BJ (cell line): Measurements from ENCODE around the gene AGAP9. TPM values are rescaled to one million over a fixed set of nuclear protein-coding genes. Genes with fewer than 3 reads are reported as not detected.
"Not testable (repeated sequence)": the region's sequence is repeated elsewhere in the genome, so short reads cannot be mapped to it uniquely, and the experiment has no call there.

Experiments
- CTCF ChIA-PET: fragments of 350-600 bp; formaldehyde crosslinking; extraction: SDS; loops from one replicate; lab custom pipeline; 2021; ENCODE audit warnings: antibody characterized with exemption, inconsistent platforms; lab: Yijun Ruan, JAX
- POLR2A ChIA-PET: fragments of 300-600 bp; sonication (Branson Sonifier 250); formaldehyde crosslinking; extraction: SDS; loops from one replicate; lab custom pipeline; 2021; ENCODE audit warnings: antibody characterized with exemption; lab: Charles Lee
- DNase-seq: peaks from one replicate; pipeline ENCODE4 v3.0.0-alpha.2; 2011; ENCODE audit warnings: low read depth
- H3K27me3 ChIP-seq: 2 replicates; pipeline ENCODE4 v1.6.0; 2011; ENCODE audit warnings: low read length; ENCODE audit not compliant: control insufficient read depth, insufficient read depth
- H3K36me3 ChIP-seq: 2 replicates; pipeline ENCODE4 v1.5.1; 2011; ENCODE audit warnings: low read length; ENCODE audit not compliant: control insufficient read depth, insufficient read depth
- H3K4me3 ChIP-seq: 2 replicates; pipeline ENCODE4 v1.5.1; 2011; ENCODE audit warnings: low read depth, mild to moderate bottlenecking, control low read depth, low read length
- CTCF ChIP-seq: IDR thresholded peaks from 2 replicates; pipeline ENCODE4 v1.5.1; 2011; ENCODE audit warnings: low read depth, mild to moderate bottlenecking, control low read depth, inconsistent platforms, low read length, moderate library complexity; ENCODE audit not compliant: insufficient read depth
- polyA plus RNA-seq: library from polyadenylated mRNA; depleted of rRNA; stranded (reverse); fragments of >200 nt; gene quantifications from 2 replicates; pipeline ENCODE4 v1.2.3, GENCODE V29; 2011

AGAP9 gene
- polyA plus RNA-seq, 1 experiment: 3.8 TPM

GRCh38 chr10:47462577-47463358 is 60.7 kb downstream of the AGAP9 start:
- DNase-seq, H3K4me3 ChIP-seq, CTCF ChIA-PET, H3K36me3 ChIP-seq, POLR2A ChIA-PET, H3K27me3 ChIP-seq: not testable (repeated sequence)

DNA sequence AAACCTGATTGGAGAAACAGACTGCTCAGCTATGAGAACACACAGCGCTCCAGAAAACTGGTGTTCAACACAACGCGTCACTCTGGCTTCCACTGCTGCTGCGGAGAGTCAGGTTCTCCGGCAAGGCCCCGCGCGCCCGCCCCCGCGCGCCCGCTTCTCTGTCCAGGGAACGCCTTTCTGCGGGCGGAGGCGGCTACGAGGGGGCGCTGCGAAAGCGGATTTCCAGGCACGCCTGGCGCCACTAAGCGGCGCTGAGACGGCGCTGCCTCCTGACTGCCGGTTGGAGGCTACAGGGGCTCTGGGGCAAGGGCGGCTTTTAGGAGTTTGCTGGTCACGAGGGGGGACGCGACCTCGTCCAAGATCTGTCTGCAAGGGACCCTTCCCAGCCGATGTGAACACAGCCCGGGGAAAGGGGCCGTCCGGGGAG is 62.2 kb downstream of the AGAP9 start:
- peak; percentile 48 for TF ChIP-seq CTCF
- H3K4me3 ChIP-seq, H3K36me3 ChIP-seq, CTCF ChIA-PET, H3K27me3 ChIP-seq, POLR2A ChIA-PET: not testable (repeated sequence)
- DNase-seq: peak; percentile 4

DNA sequence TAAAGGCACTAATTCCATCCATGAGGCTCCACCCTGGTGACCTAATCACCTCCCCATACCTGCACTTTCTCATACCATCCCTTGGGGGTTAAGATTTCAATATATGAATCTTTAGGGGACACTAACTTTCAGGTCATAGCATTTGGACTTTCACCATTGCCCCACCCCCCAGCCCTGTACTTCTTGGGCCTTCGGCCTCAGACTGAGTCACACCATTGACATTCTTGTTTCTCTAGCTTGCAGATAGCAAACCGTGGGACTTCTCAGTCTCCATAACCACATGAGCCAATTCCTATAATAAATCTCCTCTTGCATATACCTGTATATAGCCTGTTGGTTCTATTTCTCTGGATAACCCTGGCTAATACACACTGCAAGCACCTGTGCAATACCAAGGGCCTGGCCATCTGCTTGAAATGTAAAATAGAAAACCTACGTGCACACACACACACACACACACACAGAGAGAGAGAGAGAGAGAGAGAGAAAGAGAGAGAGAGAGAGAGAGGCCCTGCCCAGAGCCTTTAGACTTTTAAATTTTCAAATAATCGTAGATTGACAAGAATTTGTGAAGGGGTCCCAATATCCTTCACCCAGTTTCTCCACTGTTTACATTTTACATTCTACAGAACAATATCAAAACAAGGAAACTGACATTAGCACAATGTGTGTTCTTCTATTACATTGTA is 64.8 kb downstream of the AGAP9 start:
- peaks cover 2% of the 10 kb centered on the region; the same call in 1 of the 2 replicates for H3K27me3 ChIP-seq
- peak; percentile 19 for DNase-seq
- CTCF ChIA-PET: interaction anchor here (0.7 to 1.0 kb wide), 2 partner anchors 26 to 804 kb away, joined by 3 to 4 read pairs; no protein-coding TSS in a partner anchor
- TF ChIP-seq CTCF: no peak
- H3K36me3 ChIP-seq: no peaks in the 10 kb centered on the region
- POLR2A ChIA-PET: no interaction called here
- H3K4me3 ChIP-seq: no peak overlapping the region

GRCh38 chr10:47457826-47458225 is 65.6 kb downstream of the AGAP9 start:
- Histone ChIP-seq H3K36me3 (no peaks in the 10 kb centered on the region), H3K4me3 (no peak overlapping the region), H3K27me3 (peaks cover 6% of the 10 kb centered on the region)
- CTCF ChIA-PET: interaction anchor here (1.0 kb wide), 1 partner anchor 25 kb away, joined by 3 read pairs; no protein-coding TSS in a partner anchor
- DNase-seq: no peak
- no peak for TF ChIP-seq CTCF
- POLR2A ChIA-PET: no interaction called here

- Histone ChIP-seq H3K36me3 (no peaks in the 10 kb centered on the region), H3K27me3 (peaks cover 6% of the 10 kb centered on the region), H3K4me3 (no peak overlapping the region)
- TF ChIP-seq CTCF: no peak
- ChIA-PET POLR2A (no interaction called here), CTCF (no interaction called here)
- no peak for DNase-seq
Measured at GRCh38 chr10:47457528-47457820, 66.0 kb downstream of the AGAP9 start.
